Measurements from ENCODE around the gene MRAP. TPM values are rescaled to one million over a fixed set of nuclear protein-coding genes. Genes with fewer than 3 reads are reported as not detected.

Gene MRAP
- total and polyA plus RNA-seq, 2 donors (not counting 1 experiment from before 2014, with no cell fraction given) = 0.17 TPM; not detected in 1

GRCh38 chr21:32360401-32360975 is 61.8 kb downstream of the MRAP start:
- no peak overlapping the region for H3K4me2 ChIP-seq (ENCODE audit: extremely low read depth, insufficient read depth, low read length)
- no peaks in the 10 kb centered on the region for H3K4me1 ChIP-seq (ENCODE audit: control insufficient read depth, extremely low read depth, insufficient read depth, low read length)
- no peak overlapping the region for H3K27ac ChIP-seq (ENCODE audit: insufficient read depth, low read length)
- no peak overlapping the region for H2AFZ ChIP-seq (ENCODE audit: low read length)
- no peak for DNase-seq (ENCODE audit: low read depth in 2 of 2)
- no peak for TF ChIP-seq EZH2 (IDR thresholded peaks at IDR 0.05; ENCODE audit: low read length, missing control alignments)
- TF ChIP-seq, protein P1, sequence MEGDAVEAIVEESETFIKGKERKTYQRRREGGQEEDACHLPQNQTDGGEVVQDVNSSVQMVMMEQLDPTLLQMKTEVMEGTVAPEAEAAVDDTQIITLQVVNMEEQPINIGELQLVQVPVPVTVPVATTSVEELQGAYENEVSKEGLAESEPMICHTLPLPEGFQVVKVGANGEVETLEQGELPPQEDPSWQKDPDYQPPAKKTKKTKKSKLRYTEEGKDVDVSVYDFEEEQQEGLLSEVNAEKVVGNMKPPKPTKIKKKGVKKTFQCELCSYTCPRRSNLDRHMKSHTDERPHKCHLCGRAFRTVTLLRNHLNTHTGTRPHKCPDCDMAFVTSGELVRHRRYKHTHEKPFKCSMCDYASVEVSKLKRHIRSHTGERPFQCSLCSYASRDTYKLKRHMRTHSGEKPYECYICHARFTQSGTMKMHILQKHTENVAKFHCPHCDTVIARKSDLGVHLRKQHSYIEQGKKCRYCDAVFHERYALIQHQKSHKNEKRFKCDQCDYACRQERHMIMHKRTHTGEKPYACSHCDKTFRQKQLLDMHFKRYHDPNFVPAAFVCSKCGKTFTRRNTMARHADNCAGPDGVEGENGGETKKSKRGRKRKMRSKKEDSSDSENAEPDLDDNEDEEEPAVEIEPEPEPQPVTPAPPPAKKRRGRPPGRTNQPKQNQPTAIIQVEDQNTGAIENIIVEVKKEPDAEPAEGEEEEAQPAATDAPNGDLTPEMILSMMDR (conservative IDR thresholded peaks at IDR 0.05 in 1 of 2, IDR thresholded peaks at IDR 0.05 in 1 of 2; ENCODE audit: low read depth in 1 of 2, low read length in 2 of 2) = no peak
- H3K9ac ChIP-seq (ENCODE audit: insufficient read depth, low read length) = no peak overlapping the region
- no peaks in the 10 kb centered on the region for H3K79me2 ChIP-seq (ENCODE audit: control insufficient read depth, insufficient read depth, low read length)
- H3K27me3 ChIP-seq (ENCODE audit: control insufficient read depth, insufficient read depth, low read length) = no peaks in the 10 kb centered on the region
- H3K9me3 ChIP-seq (ENCODE audit: control insufficient read depth, insufficient read depth, low read depth, low read length) = no peaks in the 10 kb centered on the region
- H3K4me3 ChIP-seq (replicated peaks in 1 of 4; ENCODE audit: control extremely low read depth in 1 of 4, insufficient read depth in 1 of 4, low read depth in 3 of 4, low read length in 4 of 4) = no peak overlapping the region
- no peaks in the 10 kb centered on the region for H4K20me1 ChIP-seq (ENCODE audit: control insufficient read depth, extremely low read depth, insufficient read depth, low read length)
- peaks cover 29% of the 10 kb centered on the region for H3K36me3 ChIP-seq (ENCODE audit: control insufficient read depth, insufficient read depth, low read length)

Other genes starting within 250 kb of the MRAP start
- 3.1 and 4.0 TPM in 2 replicates for gene MIS18A, start 19.8 kb upstream of the MRAP start, total RNA-seq
- gene MIS18A, start 19.8 kb upstream of the MRAP start, polyA plus RNA-seq = 7.6 and 15.5 TPM in 2 replicates
- 15.7 and 17.7 TPM in 2 replicates for gene URB1, start 94.2 kb downstream of the MRAP start, total RNA-seq
- 4.3 and 7.3 TPM in 2 replicates for gene URB1, start 94.2 kb downstream of the MRAP start, polyA plus RNA-seq
- 4.4 and 4.6 TPM in 2 replicates for gene EVA1C, start 113.9 kb downstream of the MRAP start, total RNA-seq
- gene EVA1C, start 113.9 kb downstream of the MRAP start, polyA plus RNA-seq = 2.4 and 5.7 TPM in 2 replicates

All from fibroblast of lung (primary cell).